SH-SY5Y (cell line): ENCODE data around the gene MLLT3.

Source experiments
- GATA2 ChIP-seq: IDR thresholded peaks from 2 replicates; pipeline ENCODE4 v1.6.1; 2011; ENCODE audit warnings: mild to moderate bottlenecking, low read depth, low read length
- GATA3 ChIP-seq: IDR thresholded peaks from 2 replicates; pipeline ENCODE4 v1.6.1; 2011; ENCODE audit warnings: low read depth, mild to moderate bottlenecking, low read length, moderate library complexity

The MLLT3 gene

DNA sequence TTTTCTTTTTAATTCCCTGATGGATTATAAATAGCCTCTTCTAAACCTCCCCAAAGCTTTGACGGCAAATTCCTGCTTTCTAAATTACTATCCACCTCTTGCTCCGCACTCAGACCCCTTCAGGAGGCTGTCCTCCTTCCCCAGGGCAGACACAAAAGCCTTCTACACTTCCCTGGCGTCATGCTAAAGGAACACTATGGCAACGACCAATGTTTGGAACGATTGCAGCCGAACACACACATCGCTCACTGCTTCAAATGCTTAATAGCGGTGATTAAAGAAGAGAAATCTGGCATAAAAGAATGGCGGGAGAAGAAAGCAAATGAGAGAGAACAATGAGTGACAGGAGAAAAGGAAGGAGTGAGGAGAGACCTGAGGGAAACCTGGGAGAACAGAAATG lies 297.3 kb downstream of the MLLT3 start:
- no peak for TF ChIP-seq GATA2
- TF ChIP-seq GATA3: no peak

DNA sequence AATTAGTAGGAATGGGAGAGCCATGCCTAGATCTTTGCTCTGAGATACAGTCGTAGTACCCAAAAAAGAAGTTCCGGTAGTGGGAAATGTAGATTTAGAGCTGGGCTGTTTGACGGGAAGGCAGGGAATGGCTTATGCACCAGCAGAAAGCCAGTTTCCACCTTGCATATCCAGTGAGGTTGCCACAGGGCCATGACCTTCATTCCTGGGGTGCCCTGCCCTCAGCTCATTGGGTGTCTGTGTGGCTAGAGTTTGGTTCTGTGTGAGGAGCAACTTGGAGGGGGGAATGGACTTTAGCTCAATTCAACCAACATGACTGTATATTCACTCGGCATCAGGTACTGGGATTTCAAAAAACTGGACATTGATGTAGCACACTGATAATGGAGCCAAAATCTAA lies 300.1 kb downstream of the MLLT3 start:
- no peak for TF ChIP-seq GATA2
- TF ChIP-seq GATA3: no peak

DNA sequence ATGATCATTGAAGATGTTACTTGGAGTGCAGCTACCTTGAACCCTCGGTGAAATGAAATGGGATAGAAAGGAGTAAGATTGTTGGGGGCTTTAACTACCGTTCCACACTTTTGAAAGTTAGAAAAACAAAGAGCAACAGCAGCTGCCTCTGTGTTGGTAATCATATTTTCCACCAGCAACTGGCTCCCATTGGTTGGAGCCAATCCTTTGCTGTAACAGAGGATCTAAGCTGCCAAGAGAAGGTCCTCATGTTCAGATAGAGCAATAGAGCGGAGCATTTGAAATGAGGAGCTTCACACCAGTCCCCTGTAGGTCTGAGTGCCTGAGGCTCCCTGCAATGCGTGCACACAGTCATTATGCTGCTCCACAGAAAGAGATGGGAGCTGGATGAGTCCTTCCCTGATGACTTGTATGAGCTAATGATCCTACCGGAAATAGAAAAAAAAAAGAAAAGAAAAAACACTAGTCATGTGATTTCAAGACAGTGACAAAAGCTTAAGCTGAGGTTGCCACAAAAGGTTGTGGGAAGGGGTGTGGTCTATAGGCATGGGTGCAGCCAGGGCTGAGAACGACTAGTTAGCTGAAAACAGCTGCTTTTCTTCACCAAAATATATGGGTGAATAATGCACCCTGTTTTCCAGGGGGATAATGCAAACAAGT lies 300.7 kb downstream of the MLLT3 start:
- TF ChIP-seq GATA3 (no peak), GATA2 (no peak)

DNA sequence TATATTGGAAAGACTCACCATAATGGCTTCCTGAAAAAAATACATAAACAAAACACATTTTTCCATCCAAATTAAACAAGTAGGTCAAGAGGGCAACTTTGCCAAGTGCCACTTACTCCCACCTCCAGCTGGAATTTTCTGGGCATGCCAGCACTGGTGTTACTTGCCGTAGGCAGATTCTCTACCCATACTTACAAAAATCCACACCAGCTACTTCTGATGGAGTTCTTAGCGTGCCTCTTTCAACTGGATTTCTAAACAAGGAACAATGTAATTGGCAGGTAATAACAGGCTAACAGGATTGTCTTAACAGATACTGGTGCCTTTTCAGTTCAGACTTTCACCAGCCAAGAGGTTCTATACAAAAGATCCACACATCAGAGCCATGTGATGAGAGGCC lies 301.4 kb downstream of the MLLT3 start:
- no peak for TF ChIP-seq GATA3
- no peak for TF ChIP-seq GATA2

DNA sequence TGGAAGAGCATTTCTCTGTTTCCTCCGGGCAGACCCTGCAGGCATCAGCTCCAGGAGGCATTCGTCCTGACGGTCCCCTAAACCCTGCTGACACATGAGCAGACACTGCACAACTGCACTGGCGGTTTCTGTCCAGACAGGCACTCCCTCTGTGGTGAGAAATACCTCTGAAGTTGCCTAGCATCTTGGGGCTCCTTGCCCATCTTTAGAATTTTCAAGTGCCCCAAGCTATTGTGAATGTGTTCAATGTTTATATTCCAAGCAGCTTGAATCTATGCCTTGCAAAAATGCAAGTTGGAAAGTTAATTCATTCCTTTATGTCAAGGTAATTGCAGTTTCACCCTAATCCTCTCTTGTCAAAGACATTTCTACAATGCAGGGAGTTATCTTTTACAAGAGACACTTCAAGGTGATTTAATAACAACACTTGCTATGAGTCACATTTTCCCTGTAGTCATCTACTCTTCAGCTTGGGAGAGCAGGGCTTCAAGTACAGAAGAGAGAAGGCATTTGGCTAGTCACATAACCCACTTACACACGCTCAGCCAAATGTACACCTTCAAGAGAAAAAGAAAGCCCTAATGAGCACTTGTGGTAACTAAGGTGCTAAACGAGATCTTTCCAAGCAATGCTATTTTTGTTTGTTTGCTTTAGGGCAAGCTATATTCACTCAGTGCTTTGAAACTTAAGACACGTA lies 302.5 kb downstream of the MLLT3 start:
- no peak for TF ChIP-seq GATA3
- TF ChIP-seq GATA2: no peak

DNA sequence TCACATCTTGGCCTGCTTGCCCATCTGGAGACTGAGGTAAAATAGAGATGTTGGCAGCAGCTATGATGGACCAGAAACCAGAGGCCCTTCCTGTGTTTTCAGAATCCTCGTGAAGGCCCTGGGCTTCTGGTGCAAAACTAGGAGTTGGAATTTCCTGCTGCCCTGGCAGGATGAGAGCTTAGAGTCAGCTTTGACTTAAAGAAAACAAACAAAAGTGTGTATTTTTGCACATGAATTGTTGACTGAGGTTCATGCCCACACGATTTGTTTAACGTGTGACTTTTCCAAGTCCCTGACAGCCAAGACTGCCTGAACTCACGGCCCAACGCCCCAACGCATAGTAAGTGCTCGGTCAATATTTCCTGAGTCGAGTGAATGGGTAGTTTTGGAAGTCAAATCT lies 303.1 kb downstream of the MLLT3 start:
- TF ChIP-seq GATA3 (no peak), GATA2 (no peak)

DNA sequence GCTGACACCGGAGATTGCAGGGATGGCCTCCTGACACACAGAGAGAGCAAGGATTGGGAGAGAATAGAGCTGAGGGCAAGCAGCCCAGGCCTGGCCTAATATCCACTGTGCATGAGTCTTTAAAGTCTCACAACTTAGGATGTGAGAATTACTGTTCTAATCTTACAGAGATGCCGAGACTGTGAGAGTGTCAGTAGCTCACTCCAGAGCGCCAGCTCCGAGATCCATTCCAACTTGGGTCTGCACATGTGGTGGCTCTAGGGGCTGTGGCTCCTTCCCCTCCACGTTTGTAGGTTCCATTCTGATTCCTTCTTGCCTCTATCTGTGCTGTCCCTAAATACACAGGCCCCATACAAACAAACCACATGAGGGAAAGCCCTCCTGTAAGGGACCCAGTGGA lies 304.6 kb downstream of the MLLT3 start:
- TF ChIP-seq GATA3: no peak

DNA sequence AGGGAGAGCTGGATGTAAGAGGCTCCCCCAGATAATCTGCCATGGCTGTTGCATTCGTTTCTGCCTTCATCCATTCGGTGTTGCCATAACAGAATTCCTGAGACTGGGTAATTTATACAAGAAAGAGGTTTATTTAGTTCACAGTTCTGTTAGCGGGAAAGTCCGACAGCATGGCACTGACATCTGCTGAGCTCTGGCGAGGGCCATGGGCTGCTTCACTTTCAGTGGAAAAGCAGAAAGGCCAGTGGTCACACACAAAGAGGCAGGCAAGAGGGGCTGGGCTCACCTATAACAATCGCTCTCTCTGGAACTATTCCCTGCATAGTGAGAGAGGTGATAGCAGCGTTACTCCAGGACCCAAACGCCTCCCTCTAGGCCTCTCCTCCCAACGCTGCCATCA lies 305.9 kb downstream of the MLLT3 start:
- TF ChIP-seq GATA2 (no peak), GATA3 (no peak)

DNA sequence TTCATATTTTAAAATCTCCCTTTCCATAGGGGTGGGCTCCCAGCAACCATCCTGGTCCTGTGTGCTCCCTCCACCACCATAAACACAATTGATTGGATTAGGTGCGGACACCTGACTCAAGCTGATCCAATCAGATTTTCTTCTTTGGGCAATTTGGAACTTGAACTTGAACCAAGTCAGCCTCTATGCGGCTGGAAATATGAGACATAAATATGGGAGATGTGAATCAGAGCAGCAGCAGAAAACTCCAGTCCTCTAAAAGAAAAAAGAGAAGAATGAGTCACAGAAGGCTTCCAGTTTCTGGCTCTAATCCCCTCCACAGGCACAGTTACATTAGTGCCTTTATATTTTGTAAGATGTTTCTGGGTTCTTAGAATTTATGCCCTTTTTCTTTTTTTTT lies 306.6 kb downstream of the MLLT3 start:
- no peak for TF ChIP-seq GATA2
- no peak for TF ChIP-seq GATA3

DNA sequence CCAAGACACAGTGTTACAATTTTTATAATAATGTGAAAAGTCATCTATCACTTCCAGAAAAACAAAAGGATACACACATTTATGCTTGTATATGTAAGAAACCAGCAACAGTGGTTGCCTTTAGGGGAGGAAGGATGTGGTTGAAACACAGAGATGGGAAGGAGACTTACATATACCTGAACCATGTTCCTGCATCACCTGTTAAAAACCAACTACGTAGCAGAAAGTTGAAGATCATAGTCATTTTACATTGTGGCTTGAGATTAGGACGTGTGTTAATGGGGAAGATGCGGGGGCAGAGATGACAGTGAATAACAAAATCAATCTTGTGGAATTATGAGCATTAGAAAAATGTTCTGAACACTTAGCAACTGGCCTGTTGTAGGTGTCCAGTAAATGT lies 307.3 kb downstream of the MLLT3 start:
- no peak for TF ChIP-seq GATA3
- TF ChIP-seq GATA2: no peak

DNA sequence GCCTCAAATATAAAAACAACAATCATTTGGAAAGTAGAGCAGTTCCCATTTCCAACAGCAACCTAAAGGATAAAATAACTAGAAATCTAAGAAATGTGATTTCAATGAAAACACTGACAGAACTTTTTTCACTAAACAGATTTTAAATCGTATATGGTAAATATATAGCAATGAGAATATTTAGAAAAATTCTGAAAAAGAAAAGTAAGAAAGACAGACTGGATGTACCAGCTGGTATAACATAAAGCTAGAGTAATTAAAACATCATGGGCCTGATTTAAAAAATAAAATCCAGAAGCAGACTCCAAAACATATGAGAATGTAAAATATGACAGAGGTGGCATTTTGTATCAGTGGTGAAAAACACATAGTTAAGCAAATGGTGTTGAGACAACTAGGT lies 308.9 kb downstream of the MLLT3 start:
- TF ChIP-seq GATA3: no peak
- TF ChIP-seq GATA2: no peak

DNA sequence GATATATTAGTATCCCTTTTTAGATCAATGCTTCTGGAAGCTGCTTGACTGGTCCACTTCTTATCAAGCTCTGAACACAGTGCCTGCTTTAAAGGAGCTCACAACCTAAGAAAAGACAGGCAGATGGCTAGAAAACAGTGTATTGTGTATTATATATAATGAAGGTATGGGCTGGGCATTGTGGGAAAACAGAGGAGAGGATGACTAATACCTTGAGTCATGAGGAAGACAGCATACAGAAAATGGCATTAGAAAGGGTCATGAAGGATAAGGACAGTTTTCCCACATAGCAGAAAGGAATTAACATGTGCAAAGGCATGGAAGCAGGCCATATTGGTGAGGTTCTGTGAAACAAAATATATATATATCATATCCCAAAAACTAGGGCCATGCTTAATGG lies 309.6 kb downstream of the MLLT3 start:
- no peak for TF ChIP-seq GATA3
- no peak for TF ChIP-seq GATA2

DNA sequence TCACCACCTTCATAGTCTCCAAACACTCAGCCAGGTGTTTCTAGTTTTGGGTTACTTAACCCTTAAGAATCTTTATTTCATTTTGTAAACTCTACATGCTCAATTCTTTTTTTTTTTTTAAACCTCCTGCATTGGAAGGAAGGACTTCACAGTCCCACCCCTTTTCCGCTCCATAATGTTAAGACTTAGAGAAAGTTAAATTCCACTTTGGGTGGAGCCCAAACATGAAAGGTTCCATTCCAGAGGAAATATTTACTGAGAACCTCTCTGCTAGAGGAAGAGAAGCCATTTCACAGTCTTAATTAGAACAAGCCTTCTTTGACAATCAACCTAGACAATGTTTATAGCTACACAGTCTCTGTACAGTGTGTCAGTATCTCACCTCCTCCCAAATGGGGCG lies 312.3 kb downstream of the MLLT3 start:
- TF ChIP-seq GATA2 (no peak), GATA3 (no peak)

DNA sequence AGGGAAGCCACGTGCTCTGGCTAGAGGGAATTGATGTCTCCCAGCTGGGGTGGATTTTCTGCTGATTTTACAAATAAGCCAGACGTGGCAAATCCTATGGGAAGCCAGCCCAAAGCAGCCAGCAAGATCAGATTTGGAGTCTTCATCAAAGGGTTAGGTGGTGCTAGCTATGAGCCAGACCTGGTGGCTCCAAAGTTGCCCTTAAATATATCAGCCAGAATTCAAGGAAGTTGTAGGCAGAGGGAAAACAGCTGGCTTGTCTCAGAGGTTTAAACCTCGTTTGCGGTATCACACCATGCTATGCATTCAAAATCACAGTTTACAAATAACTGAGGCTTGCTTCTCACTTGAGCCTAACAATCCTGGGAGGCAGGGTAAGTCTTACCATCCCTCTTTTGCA lies 313.2 kb downstream of the MLLT3 start:
- TF ChIP-seq GATA2 (no peak), GATA3 (no peak)

DNA sequence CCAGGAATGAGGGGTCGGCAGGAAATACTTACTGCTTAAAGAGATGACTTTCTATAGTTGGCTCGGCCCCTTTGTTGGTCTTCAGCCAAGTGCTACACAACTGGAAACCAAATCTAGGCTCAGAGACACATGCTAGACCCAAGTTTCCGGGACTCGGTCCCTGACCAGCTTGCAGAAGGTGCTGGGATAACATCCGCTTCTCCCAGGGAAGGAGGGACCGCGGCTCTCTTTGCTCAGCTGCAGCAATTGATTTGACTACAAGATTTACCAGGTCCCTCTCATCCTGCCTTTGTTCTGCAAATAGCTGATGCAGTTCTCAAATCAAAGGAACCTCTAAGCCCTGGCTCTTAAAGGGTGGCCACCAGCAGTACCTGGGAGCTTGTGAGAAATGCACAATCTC lies 314.7 kb downstream of the MLLT3 start:
- TF ChIP-seq GATA2 (no peak), GATA3 (no peak)

DNA sequence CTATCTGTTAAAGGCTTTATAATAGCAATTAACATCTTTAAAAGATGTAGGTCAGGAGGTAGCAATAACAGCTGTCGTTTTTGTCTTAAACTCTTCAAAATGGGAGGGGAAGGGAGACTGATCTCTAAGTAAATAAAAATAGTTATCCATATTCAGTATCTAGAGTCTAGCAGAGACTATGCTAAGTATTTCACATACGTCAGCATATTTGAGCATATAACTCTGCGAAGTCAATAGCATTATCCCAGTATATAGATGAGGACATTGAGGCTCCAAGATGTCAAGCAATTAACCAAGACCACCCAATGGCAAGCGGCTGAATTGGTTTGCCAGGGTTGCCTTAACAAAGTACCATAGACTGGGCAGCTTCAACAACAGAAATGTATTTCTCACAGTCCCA lies 316.8 kb downstream of the MLLT3 start:
- TF ChIP-seq GATA2 (no peak), GATA3 (no peak)

DNA sequence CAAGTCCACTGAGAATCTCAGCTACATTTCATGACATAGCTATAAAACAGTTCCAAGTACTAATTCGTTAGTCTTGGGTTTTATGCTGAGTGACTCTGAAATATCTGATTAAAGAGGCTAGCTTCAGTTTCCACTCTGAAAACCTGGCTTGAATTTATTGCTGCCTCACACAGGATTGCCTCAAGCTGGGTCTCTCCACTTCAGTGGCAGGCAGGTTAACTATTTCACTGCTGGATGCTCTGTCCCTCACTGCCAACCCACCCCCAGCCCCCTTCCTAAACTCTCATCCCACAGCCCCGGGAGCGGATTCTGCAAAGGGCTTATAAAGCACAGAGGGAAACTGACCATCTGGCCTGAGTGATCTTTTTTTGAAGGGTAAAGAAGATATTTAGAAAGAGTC lies 318.3 kb downstream of the MLLT3 start:
- no peak for TF ChIP-seq GATA2
